GM21528 (cell line): ENCODE results near the gene KSR1.
"Not testable (repeated sequence)": the region's sequence is repeated elsewhere in the genome, so short reads cannot be mapped to it uniquely, and the experiment has no call there.

Experiments used
- ATAC-seq: cut with Tn5 transposase; IDR thresholded peaks from one replicate; pipeline ENCODE4 v1.9.1; 2021; ENCODE audit warnings: mild to moderate bottlenecking, moderate library complexity; ENCODE audit not compliant: unreplicated experiment, low FRiP score

KSR1 gene

DNA sequence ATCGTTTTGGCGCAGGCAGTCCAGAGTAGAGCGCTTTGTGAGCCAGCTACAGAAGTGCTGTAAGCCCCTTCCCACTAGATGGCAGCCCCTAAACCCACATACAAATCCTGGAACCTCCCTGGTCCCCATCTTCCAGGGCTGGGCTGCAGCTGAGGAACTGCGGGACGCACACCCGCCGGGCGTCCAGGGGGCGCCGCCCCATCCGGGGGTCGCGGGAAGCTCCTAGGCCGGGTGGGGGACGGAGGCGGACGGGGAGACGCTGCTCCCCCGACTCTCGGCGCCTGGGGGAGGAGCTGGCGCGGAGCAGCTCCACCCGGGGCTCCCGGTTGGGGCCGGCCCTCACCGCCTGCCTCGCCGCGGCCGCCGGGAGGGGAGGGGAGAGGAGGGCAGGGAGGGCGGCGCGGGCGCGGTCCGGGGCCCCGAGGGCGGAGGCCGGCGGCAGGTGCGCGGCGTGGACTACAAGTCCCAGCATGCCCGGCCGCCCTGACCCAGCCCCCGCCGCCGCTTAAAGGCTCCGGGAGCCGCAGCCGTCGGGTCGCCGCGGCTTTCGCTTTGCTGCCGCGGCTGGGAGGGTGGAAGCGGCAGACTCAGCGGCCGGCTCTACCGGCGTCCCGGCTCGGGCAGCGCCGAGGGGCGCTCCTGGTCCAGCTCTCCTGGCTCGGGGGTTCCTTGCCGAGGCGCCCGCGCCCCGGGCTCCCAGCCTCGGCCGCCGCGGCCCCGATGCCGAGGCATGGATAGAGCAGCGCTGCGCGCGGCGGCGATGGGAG, at the start of gene KSR1:
KSR1 (plus strand) TSS at position 535 of the 767 bp plus-strand sequence; CDS start at position 731, 196 bp downstream.
- ATAC-seq, result peak; percentile 79

- ATAC-seq, result no peak
Measured at GRCh38 chr17:27407916-27408864, 48.1 kb upstream of the KSR1 start.

- no peak for ATAC-seq
Measured at GRCh38 chr17:27408891-27409290, 47.4 kb upstream of the KSR1 start.

DNA sequence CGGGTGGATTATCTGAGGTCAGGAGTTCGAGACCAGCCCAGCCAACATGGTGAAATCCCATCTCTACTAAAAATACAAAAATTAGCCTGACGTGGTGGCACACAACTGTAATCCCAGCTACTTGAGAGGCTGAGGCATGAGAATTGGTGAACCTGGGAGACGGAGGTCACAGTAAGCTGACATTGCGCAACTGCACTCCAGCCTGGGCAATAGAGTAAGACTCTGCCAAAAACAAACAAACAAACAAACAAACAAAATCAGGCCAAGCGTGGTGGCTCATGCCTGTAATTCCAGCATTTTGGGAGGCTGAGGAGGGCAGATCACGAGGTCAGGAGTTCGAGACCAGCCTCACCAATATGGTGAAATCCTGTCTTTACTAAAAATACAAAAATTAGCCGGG, 44.1 kb upstream of the KSR1 start:
- not testable (repeated sequence) for ATAC-seq

DNA sequence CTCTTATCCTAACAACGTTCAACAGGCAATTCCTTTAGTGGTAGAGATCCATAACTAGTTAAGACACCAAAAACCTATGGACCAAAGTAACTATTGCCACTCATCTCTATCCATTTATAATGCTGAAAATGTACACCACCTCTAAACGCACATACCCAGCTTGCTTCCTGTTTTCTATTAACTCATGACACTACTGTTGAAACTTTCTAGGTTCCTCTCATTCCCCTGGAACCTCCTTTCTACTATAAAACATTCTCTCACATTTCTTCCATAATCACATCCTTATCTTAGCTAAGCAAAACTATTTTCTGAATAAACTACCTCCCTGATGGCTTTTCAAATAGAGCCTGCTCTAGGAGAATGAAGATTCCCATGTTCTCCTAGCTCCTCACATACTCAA, 42.9 kb upstream of the KSR1 start:
- no peak for ATAC-seq

DNA sequence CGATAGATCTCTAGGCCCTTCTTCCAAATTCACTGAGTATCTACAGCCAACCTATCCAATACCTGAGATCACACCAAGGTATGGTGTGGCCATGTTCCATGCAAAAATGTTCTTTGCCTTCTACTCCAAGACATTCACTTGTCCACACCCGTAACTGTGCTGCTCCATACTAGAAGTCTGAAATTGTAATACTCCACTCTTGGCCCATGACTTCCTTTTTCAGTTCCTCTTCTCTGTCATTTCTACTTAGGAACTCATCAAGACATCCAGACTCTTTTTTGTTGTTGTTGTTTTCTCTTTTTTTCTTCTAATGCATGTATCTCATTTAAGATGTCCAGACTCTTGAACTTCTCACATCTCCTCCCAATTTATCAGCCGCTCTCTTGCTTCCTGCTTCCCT, 42.5 kb upstream of the KSR1 start:
- ATAC-seq, result no peak

GRCh38 chr17:27414271-27414670, 42.0 kb upstream of the KSR1 start:
- ATAC-seq, result no peak

- no peak for ATAC-seq
Measured at GRCh38 chr17:27414694-27415093, 41.6 kb upstream of the KSR1 start.

DNA sequence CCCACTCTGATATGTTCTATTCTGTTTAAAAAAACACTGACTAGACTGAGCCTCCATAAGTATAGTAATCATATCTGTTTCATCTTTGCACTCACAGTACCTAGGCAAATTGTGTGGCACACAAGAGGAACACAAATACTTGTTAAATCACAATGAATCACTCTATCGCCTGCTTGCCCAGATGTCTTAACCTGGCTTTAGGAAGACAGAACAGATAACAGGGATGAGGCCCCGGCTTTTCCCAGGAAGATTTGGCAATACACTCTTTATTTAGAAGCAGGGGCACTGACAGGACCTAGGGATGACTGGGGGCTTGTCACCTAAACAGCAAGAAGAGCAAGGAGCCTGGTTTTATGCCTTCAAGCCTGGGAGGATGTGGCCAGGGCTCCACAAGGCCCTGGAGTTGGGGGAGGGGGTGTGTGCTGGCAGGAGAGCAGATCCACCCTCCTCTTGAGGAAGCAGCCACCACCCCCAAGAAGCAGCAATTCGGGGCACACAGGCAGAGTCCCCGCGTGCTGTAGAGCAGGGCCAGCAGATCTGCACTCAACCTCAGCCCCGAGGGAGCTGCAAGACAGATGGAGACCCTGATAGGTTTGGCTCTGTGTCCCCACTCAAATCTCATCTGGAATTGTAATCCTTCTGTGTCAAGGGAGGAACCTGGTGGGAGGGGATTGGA, 41.0 kb upstream of the KSR1 start:
- ATAC-seq, result no peak

GRCh38 chr17:27417596-27418365, 38.5 kb upstream of the KSR1 start:
- ATAC-seq, result no peak

DNA sequence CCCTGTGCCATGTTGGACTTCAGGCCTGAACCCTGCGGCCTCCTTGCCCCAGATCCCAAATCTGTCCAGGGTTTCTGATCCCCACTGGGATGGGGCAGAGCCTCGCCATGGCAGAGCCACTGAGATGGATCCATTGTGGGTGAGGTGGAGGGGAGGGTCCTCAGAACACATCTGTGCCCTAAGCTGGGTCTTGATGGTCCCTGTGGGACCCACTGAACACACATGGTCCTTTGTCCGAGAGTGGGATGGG, 38.0 kb upstream of the KSR1 start:
- ATAC-seq, result no peak

GRCh38 chr17:27419156-27419555, 37.1 kb upstream of the KSR1 start:
- ATAC-seq, result no peak

- ATAC-seq, result no peak
Measured at GRCh38 chr17:27420211-27420950, 35.9 kb upstream of the KSR1 start.

DNA sequence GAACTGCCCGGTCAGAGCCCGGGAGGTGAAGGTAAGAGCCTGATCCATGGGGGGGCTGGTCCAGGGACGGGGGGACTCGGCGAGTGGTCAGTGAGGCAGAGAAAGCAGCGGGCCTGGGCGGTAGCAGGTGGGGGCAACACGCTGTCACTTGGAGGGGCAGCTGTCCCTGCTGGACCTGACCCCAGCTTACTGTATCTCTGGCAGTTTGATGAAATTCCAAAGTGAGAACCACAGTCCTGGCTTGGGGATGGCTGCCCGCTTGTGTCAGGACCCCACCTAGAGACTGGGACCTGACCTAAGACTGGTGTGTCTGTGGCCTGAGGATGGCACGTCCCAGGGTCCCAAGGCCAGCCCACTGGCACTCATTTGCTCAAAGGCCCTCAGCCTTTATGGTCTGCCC, 35.1 kb upstream of the KSR1 start:
- ATAC-seq, result no peak

DNA sequence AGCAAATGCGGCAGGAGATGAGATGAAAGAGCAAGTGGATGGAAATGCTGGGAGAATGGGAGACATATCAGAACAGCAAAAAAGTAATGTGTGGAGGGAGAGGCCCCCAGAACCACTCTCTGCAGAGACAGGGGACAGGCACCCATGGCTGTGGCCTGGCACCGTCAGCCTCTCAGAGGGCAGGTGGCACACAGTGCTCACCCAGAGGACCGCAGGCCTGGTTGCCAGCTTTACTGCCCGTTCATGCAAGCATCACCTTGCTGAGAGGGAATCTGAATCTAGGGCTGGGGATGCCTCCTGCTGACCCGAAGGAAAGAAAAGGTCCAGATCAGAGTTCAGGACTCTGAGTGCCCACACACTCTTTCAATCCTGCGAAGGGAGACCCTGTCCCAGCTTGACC, 34.6 kb upstream of the KSR1 start:
- not testable (repeated sequence) for ATAC-seq

- ATAC-seq, result no peak
Measured at GRCh38 chr17:27422601-27423000, 33.6 kb upstream of the KSR1 start.

- ATAC-seq, result no peak
Measured at GRCh38 chr17:27423651-27424050, 32.6 kb upstream of the KSR1 start.

GRCh38 chr17:27424516-27424915, 31.7 kb upstream of the KSR1 start:
- no peak for ATAC-seq

GRCh38 chr17:27424941-27425340, 31.3 kb upstream of the KSR1 start:
- ATAC-seq, result no peak

DNA sequence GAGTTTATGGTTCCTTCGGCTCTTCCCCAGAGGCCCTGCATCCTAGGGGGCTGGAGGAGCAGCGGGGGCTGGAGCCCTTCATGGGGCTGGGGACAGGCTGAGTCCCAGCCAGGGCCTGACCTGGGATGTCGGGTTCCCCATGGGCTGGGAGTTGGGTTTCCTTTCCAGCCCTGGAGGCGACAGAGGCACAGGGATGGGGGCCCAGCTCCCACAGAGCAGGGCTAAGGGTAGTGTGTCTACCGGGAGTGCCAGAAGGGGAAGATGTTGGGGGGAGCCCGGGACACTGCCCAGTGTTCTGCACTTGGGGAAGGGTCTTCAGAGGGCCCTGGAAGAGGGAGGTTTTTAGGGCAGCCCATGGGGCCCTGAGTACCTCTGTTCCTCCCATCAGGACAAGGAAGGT, 30.7 kb upstream of the KSR1 start:
- not testable (repeated sequence) for ATAC-seq
